Upper lobe of left lung (tissue), 4 donors: ENCODE results near the gene UBAC2.

Source experiments
- POLR2AphosphoS5 ChIP-seq, 2 donors: sonication (generic); formaldehyde crosslinking; IDR thresholded peaks; one replicate each; pipeline ENCODE4 v1.5.1; 2017; ENCODE audit warnings: antibody characterized with exemption in 2 of 2
- TF ChIP-seq, protein P1 (sequence below), 6 experiments: fragments of 450-650 bp in 4 of 6; fragments of 200-600 bp in 2 of 6; sonication (generic) in 2 of 6; IDR thresholded peaks; one replicate each; pipeline ENCODE4 v1.5.1; 2016 to 2019; ENCODE audit warnings: antibody characterized with exemption in 6 of 6

DNA sequence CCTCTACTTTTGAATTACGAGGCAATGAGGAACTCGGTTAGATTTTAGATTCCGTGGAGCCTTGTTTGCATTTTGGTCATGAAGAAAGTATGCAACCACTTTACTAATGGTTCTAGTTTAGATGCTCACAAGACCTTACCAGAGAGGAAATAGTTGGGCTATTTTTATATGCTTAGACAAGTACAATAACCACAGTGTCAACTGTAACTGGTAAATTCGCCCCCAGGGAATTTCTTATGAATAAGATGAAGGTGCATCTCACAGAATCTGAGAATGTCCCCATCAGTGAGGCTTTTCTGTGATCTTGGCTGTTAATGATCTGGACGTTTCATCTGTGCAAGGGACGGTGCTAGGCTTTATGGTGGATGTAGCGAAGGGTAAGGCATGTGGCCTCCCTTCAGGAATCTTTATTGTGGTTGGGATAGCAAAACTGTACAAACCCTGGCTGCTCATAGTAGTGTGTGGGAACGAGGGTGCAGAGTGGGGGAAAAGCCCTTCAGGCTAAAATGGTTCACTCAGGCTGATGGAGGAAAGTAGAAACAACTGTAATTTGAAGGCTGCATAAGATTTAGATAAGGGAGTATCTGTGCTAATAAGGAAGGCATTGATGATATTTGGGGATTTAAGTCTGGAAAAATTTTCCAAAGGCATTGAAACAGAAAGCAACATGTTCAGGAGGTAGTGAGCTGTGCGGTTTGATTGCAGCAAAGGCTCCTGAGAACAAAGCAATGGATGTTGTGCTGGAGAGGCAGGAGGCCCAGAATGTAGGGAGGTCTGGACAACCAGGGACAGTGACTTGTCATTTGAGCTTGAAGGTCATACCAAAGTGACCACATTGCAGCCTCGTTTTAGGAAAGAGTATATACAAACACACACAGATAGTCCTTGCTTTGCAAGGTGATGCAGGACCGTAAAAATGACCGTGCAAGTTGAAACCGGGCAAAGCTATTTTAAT, 28.4 kb downstream of the UBAC2 start:
- TF ChIP-seq, protein P1, sequence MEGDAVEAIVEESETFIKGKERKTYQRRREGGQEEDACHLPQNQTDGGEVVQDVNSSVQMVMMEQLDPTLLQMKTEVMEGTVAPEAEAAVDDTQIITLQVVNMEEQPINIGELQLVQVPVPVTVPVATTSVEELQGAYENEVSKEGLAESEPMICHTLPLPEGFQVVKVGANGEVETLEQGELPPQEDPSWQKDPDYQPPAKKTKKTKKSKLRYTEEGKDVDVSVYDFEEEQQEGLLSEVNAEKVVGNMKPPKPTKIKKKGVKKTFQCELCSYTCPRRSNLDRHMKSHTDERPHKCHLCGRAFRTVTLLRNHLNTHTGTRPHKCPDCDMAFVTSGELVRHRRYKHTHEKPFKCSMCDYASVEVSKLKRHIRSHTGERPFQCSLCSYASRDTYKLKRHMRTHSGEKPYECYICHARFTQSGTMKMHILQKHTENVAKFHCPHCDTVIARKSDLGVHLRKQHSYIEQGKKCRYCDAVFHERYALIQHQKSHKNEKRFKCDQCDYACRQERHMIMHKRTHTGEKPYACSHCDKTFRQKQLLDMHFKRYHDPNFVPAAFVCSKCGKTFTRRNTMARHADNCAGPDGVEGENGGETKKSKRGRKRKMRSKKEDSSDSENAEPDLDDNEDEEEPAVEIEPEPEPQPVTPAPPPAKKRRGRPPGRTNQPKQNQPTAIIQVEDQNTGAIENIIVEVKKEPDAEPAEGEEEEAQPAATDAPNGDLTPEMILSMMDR (IDR thresholded peaks at IDR 0.05) = no peak
- TF ChIP-seq POLR2AphosphoS5 (IDR thresholded peaks at IDR 0.05) = no peak
